IMR-90 (cell line): ENCODE measurements around the gene TRAF1. TPM values are rescaled to one million over a fixed set of nuclear protein-coding genes. Genes with fewer than 3 reads are reported as not detected.

Experiments
- ATAC-seq: fragments of 200-7000 bp; cut with Tn5 transposase; 2 replicates; pipeline ENCODE4 v1.9.1; 2020; ENCODE audit warnings: low read depth, mild to moderate bottlenecking, moderate library complexity
- BruUV-seq: library from RNA; stranded (reverse); fragments of 400-500 nt; replicated peaks from 2 replicates; lab custom pipeline; 2021; lab: Mats Ljungman, UMichigan
- CTCF ChIA-PET: fragments of 300-600 bp; formaldehyde crosslinking; extraction: SDS; loops from one replicate; lab custom pipeline; 2021; ENCODE audit warnings: antibody characterized with exemption; lab: Yijun Ruan, JAX
- POLR2A ChIA-PET: fragments of 300-600 bp; sonication (Branson Sonifier 250); formaldehyde crosslinking; loops from one replicate; lab custom pipeline; 2022; ENCODE audit warnings: antibody characterized with exemption; ENCODE audit not compliant: unreplicated experiment; lab: Charles Lee
- DNase-seq: peaks from one replicate; pipeline ENCODE4 v3.0.0; 2013
- H2AFZ ChIP-seq: replicated peaks from 2 replicates; pipeline ENCODE3; 2013; ENCODE audit warnings: low read length, mild to moderate bottlenecking; ENCODE audit not compliant: poor library complexity
- H2AK5ac ChIP-seq: 2 replicates; pipeline ENCODE4 v1.6.1; 2013; ENCODE audit warnings: low read depth, low read length, inconsistent platforms
- H2AK9ac ChIP-seq: replicated peaks from 2 replicates; pipeline ENCODE3; 2013; ENCODE audit warnings: mild to moderate bottlenecking, low read depth, low read length, moderate library complexity; ENCODE audit not compliant: poor library complexity
- H2BK120ac ChIP-seq: 2 replicates; pipeline ENCODE4 v1.6.1; 2013; ENCODE audit warnings: low read depth, low read length, inconsistent platforms
- H2BK15ac ChIP-seq: 3 replicates; pipeline ENCODE4 v1.6.1; 2013; ENCODE audit warnings: low read depth, low read length, inconsistent platforms
- H2BK20ac ChIP-seq: 2 replicates; pipeline ENCODE4 v1.6.1; 2013; ENCODE audit warnings: low read depth, mild to moderate bottlenecking, inconsistent platforms, low read length, moderate library complexity
- H2BK5ac ChIP-seq: 2 replicates; pipeline ENCODE4 v1.6.1; 2013; ENCODE audit warnings: mild to moderate bottlenecking, low read depth, low read length, inconsistent platforms; ENCODE audit not compliant: poor library complexity, severe bottlenecking
- H3K14ac ChIP-seq: replicated peaks from 2 replicates; pipeline ENCODE4 v1.6.1; 2013; ENCODE audit warnings: low read depth, low read length, inconsistent platforms
- H3K18ac ChIP-seq: 2 replicates; pipeline ENCODE4 v1.6.1; 2013; ENCODE audit warnings: low read depth, low read length, control low read depth
- H3K23ac ChIP-seq: 2 replicates; pipeline ENCODE4 v1.6.1; 2013; ENCODE audit warnings: low read depth, low read length, inconsistent platforms
- H3K27ac ChIP-seq: 2 replicates; pipeline ENCODE4 v1.5.1; 2013; ENCODE audit warnings: mild to moderate bottlenecking, control low read depth, low read length; ENCODE audit not compliant: insufficient read depth
- H3K27me3 ChIP-seq: 2 replicates; pipeline ENCODE4 v1.6.1; 2013; ENCODE audit warnings: low read length; ENCODE audit not compliant: control insufficient read depth, insufficient read depth
- H3K36me3 ChIP-seq: 2 replicates; pipeline ENCODE4 v1.6.1; 2013; ENCODE audit warnings: low read length, mixed read lengths; ENCODE audit not compliant: control insufficient read depth, insufficient read depth
- H3K4ac ChIP-seq: 2 replicates; pipeline ENCODE4 v1.6.1; 2013; ENCODE audit warnings: low read depth, low read length, inconsistent platforms
- H3K4me1 ChIP-seq: 2 replicates; pipeline ENCODE4 v1.6.1; 2013; ENCODE audit warnings: low read length, mixed read lengths; ENCODE audit not compliant: control insufficient read depth, insufficient read depth
- H3K4me2 ChIP-seq: 2 replicates; pipeline ENCODE4 v1.6.1; 2013; ENCODE audit warnings: low read depth, mild to moderate bottlenecking, control low read depth, low read length, moderate library complexity
- H3K4me3 ChIP-seq: 2 replicates; pipeline ENCODE4 v1.5.1; 2013; ENCODE audit warnings: low read depth, mild to moderate bottlenecking, control low read depth, low read length, moderate library complexity; ENCODE audit not compliant: insufficient read depth
- H3K56ac ChIP-seq: 2 replicates; pipeline ENCODE4 v1.6.1; 2013; ENCODE audit warnings: low read length, inconsistent platforms; ENCODE audit not compliant: insufficient read depth; ENCODE audit errors: extremely low read depth
- H3K79me1 ChIP-seq, 2 experiments: 2 replicates each; pipeline ENCODE4 v1.6.1; 2013; ENCODE audit warnings: low read length in 2 of 2, inconsistent platforms in 1 of 2, low read depth in 1 of 2
- H3K9ac ChIP-seq: 2 replicates; pipeline ENCODE4 v1.6.1; 2013; ENCODE audit warnings: low read depth, low read length, control low read depth
- H3K9me1 ChIP-seq: 2 replicates; pipeline ENCODE4 v1.6.1; 2013; ENCODE audit warnings: low read length, inconsistent platforms; ENCODE audit not compliant: insufficient read depth
- H3K9me3 ChIP-seq: 2 replicates; pipeline ENCODE4 v1.6.1; 2013; ENCODE audit warnings: low read length; ENCODE audit not compliant: control insufficient read depth, insufficient read depth
- H4K20me1 ChIP-seq: 2 replicates; pipeline ENCODE4 v1.6.1; 2013; ENCODE audit warnings: low read length, inconsistent platforms; ENCODE audit not compliant: insufficient read depth
- H4K5ac ChIP-seq: 2 replicates; pipeline ENCODE4 v1.6.1; 2013; ENCODE audit warnings: mild to moderate bottlenecking, low read depth, low read length, control low read depth
- H4K8ac ChIP-seq, 2 experiments: 2 replicates each; pipeline ENCODE4 v1.6.1; 2013; ENCODE audit warnings: low read depth in 2 of 2, low read length in 2 of 2, control low read depth in 1 of 2, inconsistent platforms in 1 of 2
- H4K91ac ChIP-seq: 2 replicates; pipeline ENCODE4 v1.6.1; 2013; ENCODE audit warnings: low read depth, low read length, inconsistent platforms; ENCODE audit not compliant: insufficient read depth
- BHLHE40 ChIP-seq: fragments of 150-350 bp; IDR thresholded peaks from 2 replicates; pipeline ENCODE4 v1.6.1; 2016; ENCODE audit warnings: mild to moderate bottlenecking, low read depth, low read length
- CHD1 ChIP-seq: IDR thresholded peaks from 2 replicates; pipeline ENCODE4 v1.6.1; 2012; ENCODE audit warnings: low read depth, low read length, improper control_type of control experiment
- FOS ChIP-seq: fragments of 150-350 bp; IDR thresholded peaks from 2 replicates; pipeline ENCODE4 v1.6.1; 2016; ENCODE audit warnings: low read depth, low read length
- MAFK ChIP-seq: IDR thresholded peaks from 2 replicates; pipeline ENCODE4 v1.6.1; 2012; ENCODE audit warnings: low read depth, low read length, improper control_type of control experiment
- NFE2L2 ChIP-seq: fragments of 150-350 bp; IDR thresholded peaks from 2 replicates; pipeline ENCODE4 v1.6.1; 2016; ENCODE audit warnings: low read depth, mild to moderate bottlenecking, low read length
- POLR2A ChIP-seq: IDR thresholded peaks from 2 replicates; pipeline ENCODE4 v1.6.1; 2012; ENCODE audit warnings: mild to moderate bottlenecking, low read depth, low read length
- RCOR1 ChIP-seq: IDR thresholded peaks from 2 replicates; pipeline ENCODE4 v1.6.1; 2012; ENCODE audit warnings: mild to moderate bottlenecking, low read length, improper control_type of control experiment; ENCODE audit not compliant: insufficient replicate concordance
- RFX5 ChIP-seq: IDR thresholded peaks from 2 replicates; pipeline ENCODE4 v1.8.0; 2012; ENCODE audit warnings: low read depth, mild to moderate bottlenecking, low read length, moderate library complexity
- WGBS, 2 experiments: methylation state at CpG; one replicate each; pipeline versions ENCODE4 v1.1.5 to v1.1.7; 2013; ENCODE audit warnings: missing lambda C conversion rate in 2 of 2; ENCODE audit not compliant: insufficient read length in 1 of 2; ENCODE audit errors: extremely low coverage in 2 of 2; 5-methylcytosine and 5-hydroxymethylcytosine counted together
- dilution Hi-C: fragments of 300-500 bp; cut with HindIII; formaldehyde crosslinking; loops from one replicate; pipeline ENCODE4 v1.14.3; 2018; ENCODE audit warnings: low sequenced_read_pairs; ENCODE audit not compliant: unreplicated experiment
- in situ Hi-C: fragments of 300-500 bp; cut with MboI; formaldehyde crosslinking; loops from 3 replicates; pipeline ENCODE4 v1.14.3; 2019; ENCODE audit warnings: low sequenced_read_pairs, inconsistent platforms, mixed read lengths
- intact Hi-C: fragments of 100-400 bp; cut with micrococcal nuclease; formaldehyde crosslinking; loops from 2 replicates; pipeline ENCODE4 v1.10.0; 2022
- polyA plus RNA-seq, 3 experiments: library from polyadenylated mRNA; depleted of rRNA; stranded (reverse); fragments of >200 nt; gene quantifications; 2 replicates each; pipeline ENCODE4 v1.2.3, GENCODE V29; 2012; ENCODE audit warnings: low replicate concordance in 1 of 3
- total RNA-seq: library from RNA; depleted of rRNA; stranded (reverse); fragments of >200 nt; gene quantifications from 2 replicates; pipeline ENCODE4 v1.2.3, GENCODE V29; 2012
- TF ChIP-seq, protein P1 (sequence below): fragments of 150-350 bp; IDR thresholded peaks from 2 replicates; pipeline ENCODE4 v1.6.1; 2017; ENCODE audit warnings: mild to moderate bottlenecking, antibody characterized with exemption, low read length, low read depth
- TF ChIP-seq, protein P2 (sequence below): fragments of 150-350 bp; IDR thresholded peaks from 2 replicates; pipeline ENCODE4 v1.6.1; 2016; ENCODE audit warnings: low read depth, mild to moderate bottlenecking, low read length, moderate library complexity, borderline replicate concordance
- TF ChIP-seq, protein P3 (sequence below): conservative IDR thresholded peaks from 2 replicates; pipeline ENCODE4 v1.5.1; 2012; ENCODE audit warnings: mild to moderate bottlenecking, low read depth, low read length, improper control_type of control experiment

TRAF1 gene
- total and polyA plus RNA-seq, 2 of the 4 experiments (the other 2 are of a cell fraction) = 3.9 to 4.1 TPM

DNA sequence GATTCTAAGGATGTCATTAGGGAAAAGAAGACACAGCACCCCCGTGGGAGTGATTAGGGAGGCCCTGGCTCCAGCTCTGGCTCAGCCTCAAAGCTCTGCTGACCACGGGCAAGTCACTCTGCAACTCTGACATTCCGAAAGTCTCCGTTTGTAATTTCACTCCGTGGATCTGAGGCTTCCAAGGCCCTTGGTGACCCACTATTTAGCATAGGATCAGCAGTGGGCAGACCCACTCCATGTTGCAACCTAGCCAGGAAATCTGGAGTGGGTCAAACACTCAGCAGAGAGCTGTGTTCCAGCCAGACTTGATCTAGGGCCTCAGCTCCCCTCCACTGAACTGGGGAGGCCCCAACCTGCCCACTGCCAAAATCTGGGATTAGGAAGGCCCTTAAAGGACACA, 61.4 kb downstream of the TRAF1 start (continued):
- TF ChIP-seq, protein P1, sequence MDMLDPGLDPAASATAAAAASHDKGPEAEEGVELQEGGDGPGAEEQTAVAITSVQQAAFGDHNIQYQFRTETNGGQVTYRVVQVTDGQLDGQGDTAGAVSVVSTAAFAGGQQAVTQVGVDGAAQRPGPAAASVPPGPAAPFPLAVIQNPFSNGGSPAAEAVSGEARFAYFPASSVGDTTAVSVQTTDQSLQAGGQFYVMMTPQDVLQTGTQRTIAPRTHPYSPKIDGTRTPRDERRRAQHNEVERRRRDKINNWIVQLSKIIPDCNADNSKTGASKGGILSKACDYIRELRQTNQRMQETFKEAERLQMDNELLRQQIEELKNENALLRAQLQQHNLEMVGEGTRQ = no peak

DNA sequence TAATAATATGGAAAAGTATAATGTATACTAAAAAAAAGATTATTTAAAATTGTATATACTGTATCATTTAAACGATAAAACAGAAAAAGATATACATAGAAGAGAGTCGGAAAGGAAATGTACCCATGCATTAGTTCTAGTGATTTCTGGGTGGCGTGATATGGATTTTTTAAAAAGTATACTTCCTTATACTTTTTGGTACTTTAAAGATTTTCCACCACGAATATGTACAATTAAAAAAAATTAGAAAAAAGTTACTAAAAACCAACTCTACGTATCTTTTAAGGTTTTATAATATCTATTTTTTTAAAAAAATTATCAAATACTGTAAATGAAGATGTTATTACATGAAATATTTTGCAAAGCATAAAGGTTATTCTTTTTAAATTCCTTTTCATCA, 61.9 kb downstream of the TRAF1 start:
- intact Hi-C loops = no loop called here
- Histone ChIP-seq H2BK5ac (no peak overlapping the region), H3K36me3 (peaks cover 41% of the 10 kb centered on the region), H3K4me1 (peaks cover 6% of the 10 kb centered on the region), H2AK5ac (no peak overlapping the region), H4K8ac (no peak overlapping the region), H4K5ac (no peak overlapping the region), H3K4ac (no peak overlapping the region), H2AFZ (no peak overlapping the region), H3K27me3 (no peaks in the 10 kb centered on the region), H3K4me3 (no peak overlapping the region), H3K79me1 (peaks cover 7 to 28% of the 10 kb centered on the region in 2 experiments), H2BK120ac (no peak overlapping the region), H3K9me3 (no peaks in the 10 kb centered on the region), H3K56ac (no peak overlapping the region), H3K27ac (no peak overlapping the region), H2BK15ac (no peak overlapping the region), H3K18ac (no peak overlapping the region), H2BK20ac (no peak overlapping the region), H3K9me1 (peaks cover 17% of the 10 kb centered on the region), H3K23ac (no peak overlapping the region), H3K4me2 (no peak overlapping the region), H3K14ac (no peak overlapping the region), H4K20me1 (no peaks in the 10 kb centered on the region), H3K9ac (no peak overlapping the region), H4K91ac (no peak overlapping the region), H2AK9ac (no peak overlapping the region)
- TF ChIP-seq RCOR1 = no peak
- TF ChIP-seq, protein P2, sequence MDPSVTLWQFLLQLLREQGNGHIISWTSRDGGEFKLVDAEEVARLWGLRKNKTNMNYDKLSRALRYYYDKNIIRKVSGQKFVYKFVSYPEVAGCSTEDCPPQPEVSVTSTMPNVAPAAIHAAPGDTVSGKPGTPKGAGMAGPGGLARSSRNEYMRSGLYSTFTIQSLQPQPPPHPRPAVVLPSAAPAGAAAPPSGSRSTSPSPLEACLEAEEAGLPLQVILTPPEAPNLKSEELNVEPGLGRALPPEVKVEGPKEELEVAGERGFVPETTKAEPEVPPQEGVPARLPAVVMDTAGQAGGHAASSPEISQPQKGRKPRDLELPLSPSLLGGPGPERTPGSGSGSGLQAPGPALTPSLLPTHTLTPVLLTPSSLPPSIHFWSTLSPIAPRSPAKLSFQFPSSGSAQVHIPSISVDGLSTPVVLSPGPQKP = no peak
- TF ChIP-seq, protein P1 = no peak
- no peak for TF ChIP-seq NFE2L2
- no peak for TF ChIP-seq BHLHE40
- TF ChIP-seq, protein P3, sequence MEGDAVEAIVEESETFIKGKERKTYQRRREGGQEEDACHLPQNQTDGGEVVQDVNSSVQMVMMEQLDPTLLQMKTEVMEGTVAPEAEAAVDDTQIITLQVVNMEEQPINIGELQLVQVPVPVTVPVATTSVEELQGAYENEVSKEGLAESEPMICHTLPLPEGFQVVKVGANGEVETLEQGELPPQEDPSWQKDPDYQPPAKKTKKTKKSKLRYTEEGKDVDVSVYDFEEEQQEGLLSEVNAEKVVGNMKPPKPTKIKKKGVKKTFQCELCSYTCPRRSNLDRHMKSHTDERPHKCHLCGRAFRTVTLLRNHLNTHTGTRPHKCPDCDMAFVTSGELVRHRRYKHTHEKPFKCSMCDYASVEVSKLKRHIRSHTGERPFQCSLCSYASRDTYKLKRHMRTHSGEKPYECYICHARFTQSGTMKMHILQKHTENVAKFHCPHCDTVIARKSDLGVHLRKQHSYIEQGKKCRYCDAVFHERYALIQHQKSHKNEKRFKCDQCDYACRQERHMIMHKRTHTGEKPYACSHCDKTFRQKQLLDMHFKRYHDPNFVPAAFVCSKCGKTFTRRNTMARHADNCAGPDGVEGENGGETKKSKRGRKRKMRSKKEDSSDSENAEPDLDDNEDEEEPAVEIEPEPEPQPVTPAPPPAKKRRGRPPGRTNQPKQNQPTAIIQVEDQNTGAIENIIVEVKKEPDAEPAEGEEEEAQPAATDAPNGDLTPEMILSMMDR = no peak
- TF ChIP-seq POLR2A = no peak
- no peak for TF ChIP-seq MAFK
- no peak for TF ChIP-seq CHD1
- TF ChIP-seq RFX5 = no peak
- TF ChIP-seq FOS = no peak
- no TSS peak for BruUV-seq
- ChIA-PET POLR2A (no interaction called here), CTCF (no interaction called here)
- WGBS, 2 experiments = no CpG with 5 or more reads among the region's 5 CpGs
- DNase-seq (no peak), ATAC-seq (no peak)
- dilution Hi-C loops = no loop called here
- in situ Hi-C loops = no loop called here
